SK-N-SH (cell line): Measurements from ENCODE around the gene C10orf90. TPM values are rescaled to one million over a fixed set of nuclear protein-coding genes. Genes with fewer than 3 reads are reported as not detected.

Source experiments
- polyA plus RNA-seq, 3 experiments: library from polyadenylated mRNA; depleted of rRNA; stranded (reverse); fragments of >200 nt; gene quantifications; 2 replicates each; pipeline ENCODE4 v1.2.3, GENCODE V29; 2012

C10orf90 gene
- polyA plus RNA-seq, 1 of the 3 experiments (the other 2 are of a cell fraction) = 0.21 TPM

Other genes with a start within 250 kb of the C10orf90 start
- 15.5 and 15.6 TPM in 2 replicates for gene DOCK1, start 234.7 kb upstream of the C10orf90 start, polyA plus RNA-seq (2012; rRNA removed)